Measurements from ENCODE around the gene C3orf18.

The C3orf18 gene

DNA sequence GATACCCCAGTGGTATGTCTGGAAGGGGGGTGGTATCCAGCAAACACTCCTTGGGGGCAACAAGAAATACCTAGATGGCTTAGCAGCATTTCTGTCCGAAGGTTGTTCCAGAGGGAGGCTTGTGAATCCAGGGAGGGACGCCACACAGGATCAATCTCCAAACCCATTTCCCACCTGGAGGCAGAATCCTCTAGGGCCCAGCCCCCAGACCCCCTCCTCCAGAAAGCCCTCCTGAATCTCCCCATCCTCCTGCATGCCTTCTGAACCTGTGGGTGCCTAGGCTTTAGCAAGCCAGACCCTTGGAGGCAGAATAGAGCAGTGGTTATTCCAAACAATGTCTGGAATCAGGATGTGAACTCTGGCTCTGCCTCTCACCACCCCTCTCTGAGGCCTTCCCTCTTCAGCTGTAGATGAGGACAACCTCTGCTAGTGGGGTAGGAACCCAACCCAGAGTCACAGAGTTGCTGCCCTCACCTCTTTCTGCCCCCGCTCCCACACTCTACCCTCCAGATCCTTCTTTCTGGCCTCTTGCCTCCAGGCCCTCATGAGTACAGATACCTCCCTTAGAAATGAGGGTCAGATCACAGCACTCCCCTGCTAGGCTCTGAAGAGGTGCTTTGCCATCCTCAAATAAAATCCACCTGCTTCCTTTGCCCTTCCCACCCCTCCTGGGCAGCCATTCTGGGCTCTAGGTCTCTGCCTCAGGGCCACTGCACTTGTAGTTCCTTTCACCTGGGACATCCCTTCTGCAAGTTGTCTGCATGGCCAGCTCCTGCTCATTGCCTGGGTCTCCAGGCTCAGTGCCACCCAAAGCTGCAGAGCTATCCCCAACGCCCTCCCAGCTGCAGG, 35.9 kb upstream of the C3orf18 start:
- DNase-seq (ENCODE audit: low read depth): no peak

DNA sequence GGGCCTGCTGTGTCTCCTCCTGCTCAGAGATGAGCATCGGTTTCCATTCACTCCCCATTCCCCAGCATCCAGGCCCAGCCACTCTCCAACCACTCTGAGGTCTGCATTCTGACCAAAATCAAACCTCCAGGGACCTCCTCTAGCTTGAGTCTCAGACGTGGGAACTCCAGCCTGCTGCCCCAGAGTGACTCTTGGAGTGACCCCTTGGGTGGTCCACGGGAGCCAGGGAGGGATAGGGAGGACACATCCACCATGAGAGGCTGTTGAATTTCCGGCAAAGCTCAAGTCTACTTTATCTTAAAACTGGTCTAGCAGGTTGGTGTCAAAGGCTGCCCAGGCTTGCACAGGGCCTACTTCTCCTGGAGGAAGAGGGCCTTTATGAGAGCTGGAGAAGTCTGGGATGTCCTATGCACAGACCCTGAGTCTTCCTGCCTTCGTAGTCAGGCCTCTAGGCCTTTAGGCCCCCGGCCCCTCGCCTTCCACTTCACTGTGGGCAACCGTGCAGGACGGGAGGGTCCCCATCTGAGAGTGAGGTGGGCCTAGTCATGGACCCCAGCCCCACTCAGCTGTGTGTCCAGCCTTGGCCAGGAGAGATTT, 35.1 kb upstream of the C3orf18 start:
- DNase-seq (ENCODE audit: low read depth): no peak

DNA sequence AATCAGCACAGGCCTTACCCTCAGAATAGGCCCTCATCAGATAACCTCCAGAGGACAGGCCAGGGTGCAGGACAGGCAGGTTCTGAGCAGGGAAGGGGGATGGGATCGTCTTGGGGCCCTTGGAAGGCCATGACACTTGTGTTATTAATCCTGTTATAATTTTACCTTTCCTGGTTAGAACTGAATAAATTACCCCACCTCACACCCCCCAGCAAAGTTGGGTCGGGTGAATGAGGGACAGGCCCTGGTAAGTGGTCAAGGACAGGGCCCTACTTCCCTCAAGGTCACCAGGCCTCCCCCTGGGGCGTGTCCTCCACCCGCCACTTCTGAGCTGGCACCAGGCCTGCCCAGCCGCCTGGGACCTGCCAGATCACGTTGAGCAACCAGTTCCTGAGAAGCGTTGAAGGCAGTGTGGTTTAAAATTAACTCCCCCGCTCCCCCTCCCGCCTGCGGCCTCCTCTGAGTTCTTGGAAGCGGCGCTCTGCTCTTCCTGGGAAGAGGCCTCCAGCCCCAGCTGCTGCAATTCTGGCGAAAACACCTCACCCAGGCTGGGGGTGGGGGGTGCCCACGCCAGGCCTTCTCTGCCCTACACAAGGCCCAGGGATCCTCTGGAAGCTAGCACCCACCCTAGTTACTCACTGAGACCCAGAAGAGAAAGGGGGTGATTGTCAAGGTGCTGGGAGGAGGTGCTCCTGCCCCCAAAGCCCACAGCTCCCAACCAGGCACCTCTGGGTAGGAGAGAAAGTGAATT, 33.5 kb upstream of the C3orf18 start:
- DNase-seq (ENCODE audit: low read depth): peak; percentile 95

DNA sequence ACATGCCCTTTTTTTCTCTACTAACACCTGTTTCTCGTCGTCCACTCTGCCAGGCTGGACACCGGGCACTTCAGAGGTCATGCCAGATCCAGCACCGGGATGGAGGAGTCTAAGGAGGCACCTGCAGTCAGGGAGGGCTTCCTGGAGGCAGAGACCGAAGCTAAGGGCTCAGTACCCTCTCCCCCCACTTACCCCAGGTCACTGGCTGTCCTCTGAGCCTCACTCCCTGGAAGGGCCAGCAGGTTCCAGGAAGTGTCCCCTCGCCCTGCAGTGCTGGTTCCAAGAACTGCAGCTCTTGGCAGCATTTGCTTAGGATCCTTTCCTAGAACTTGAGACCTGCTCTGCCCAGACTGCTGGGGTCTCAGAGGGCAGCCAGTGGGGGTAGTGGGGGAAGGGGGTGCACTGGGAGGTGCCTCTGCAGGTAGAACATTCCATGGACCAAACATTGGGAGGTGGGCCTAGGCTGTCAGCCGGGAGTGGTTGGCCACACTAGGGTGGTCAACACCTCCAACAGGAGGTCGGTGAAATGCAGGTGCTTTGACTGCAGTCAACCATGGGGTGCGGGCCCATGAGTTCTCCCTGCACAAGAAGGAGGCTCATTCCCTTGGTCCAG, 32.7 kb upstream of the C3orf18 start:
- no peak for DNase-seq (ENCODE audit: low read depth)

DNA sequence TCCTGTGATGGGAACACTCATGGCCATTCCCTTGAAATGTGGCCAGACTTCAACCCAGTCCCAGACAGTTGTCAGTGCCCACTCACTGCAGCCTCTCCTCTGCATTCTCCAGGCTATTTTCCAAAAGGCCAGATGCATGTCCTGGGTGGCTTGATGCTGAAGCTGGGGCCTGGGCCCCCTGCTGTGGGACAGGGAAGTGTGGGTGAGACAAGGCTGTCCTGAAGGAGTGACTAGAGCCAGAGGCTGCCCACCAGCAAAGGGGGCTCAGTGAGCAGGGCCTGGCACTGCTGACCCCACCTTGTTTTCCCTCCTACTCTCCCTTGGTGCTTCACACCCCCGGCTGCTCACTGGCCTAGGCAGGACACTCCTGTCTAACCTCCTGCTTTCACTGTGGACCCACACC, 32.2 kb upstream of the C3orf18 start:
- no peak for DNase-seq (ENCODE audit: low read depth)

DNA sequence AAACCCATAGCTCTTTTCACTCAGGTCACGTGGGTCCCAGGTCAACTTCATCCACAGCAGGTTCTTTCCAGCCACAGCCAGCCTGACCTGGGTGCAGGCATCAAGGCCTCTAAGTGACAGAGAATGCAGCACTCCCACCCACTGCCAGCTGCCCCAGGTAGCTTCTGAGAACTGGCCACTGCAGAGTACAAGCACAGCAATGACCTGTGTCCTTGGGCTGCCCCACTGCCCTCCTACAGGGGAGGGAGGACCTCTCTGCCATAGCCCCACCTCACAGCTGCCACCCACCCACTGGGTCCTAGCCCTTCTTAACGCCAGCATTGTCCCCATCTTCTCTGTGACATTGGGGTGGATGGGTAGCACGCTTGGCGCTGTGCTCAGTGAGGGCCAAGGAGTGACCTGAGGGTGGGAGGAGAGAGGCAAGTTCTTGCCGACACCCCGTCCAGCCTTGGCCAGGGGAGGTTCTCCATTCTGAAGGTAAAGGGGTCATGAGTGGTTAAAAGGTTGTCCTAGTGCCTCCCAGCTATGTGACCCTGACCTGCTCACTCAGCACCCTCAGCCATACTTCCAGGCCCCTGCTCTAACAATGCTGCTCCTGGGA, 31.7 kb upstream of the C3orf18 start:
- DNase-seq (ENCODE audit: low read depth): no peak

DNA sequence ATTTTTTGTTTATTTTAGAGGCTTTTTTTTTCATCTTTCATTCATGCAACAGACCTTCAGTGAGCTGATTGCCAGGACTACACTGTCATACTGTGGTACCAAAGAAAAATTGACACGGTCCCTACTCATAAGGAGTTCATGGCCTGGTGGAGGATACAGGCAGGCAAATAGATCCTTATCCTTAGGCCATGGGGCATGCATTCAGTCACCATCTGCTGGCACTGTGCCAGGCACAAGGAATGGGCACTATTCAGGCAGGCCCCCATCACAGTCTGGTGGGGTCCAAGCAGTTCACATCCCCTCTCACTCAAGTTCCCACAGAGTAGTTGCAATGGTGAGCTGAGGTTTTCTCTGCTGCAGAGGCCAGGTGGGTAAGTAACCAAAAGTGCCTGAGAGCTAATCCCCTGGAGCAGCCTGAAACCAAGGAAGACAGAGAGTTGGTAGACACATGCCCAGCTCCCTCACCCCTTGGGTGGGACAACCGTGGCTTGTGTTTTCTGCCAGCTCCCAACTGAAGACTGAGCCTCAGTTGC, 26.8 kb upstream of the C3orf18 start:
- DNase-seq (ENCODE audit: low read depth): no peak

DNA sequence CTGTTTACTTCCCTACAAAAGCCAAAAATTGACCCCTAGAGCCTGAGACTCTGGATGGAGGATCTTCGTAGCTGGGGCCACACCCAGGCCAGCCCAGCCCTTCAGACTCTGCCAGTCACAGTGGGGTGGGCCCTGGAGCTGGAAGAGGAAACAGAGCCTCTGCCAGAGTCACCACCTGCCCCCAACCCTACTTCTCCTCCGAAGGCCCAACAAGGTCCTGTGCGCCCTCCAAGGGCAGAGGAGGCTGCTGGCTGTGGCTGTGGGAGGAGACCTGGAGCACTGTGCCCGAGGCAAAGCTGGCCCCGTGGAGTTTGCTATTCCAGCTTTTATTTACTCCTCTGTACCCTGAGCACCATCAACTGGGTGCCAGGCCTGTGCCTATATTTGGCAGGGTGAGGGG, 25.0 kb upstream of the C3orf18 start:
- DNase-seq (ENCODE audit: low read depth): no peak

DNA sequence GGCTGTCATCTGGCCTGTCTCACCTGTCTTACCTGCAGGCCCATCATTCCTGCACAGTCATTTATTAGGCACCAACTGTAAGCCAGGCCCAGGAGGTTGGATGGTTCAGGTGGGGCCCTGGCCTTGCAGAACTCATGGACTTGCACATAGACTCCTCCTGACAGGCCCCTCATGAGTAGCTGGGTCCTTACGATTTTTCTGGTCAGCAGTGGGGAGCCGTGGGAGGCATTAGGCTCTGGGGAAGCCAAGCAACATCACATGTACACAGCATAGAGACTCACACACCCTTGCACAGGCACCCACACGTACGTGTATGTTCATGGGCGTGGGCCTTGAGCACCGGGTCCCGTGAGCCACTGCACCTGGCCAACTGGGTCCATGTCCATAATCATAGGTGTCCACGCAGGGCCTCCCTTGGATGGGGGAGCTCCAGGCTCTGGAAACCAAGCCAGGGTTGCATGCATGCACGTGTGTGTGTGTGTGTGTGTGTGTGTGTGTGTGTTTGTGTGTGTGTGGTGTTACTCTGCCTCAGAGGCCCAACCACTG, 23.7 kb upstream of the C3orf18 start:
- DNase-seq (ENCODE audit: low read depth): no peak

DNA sequence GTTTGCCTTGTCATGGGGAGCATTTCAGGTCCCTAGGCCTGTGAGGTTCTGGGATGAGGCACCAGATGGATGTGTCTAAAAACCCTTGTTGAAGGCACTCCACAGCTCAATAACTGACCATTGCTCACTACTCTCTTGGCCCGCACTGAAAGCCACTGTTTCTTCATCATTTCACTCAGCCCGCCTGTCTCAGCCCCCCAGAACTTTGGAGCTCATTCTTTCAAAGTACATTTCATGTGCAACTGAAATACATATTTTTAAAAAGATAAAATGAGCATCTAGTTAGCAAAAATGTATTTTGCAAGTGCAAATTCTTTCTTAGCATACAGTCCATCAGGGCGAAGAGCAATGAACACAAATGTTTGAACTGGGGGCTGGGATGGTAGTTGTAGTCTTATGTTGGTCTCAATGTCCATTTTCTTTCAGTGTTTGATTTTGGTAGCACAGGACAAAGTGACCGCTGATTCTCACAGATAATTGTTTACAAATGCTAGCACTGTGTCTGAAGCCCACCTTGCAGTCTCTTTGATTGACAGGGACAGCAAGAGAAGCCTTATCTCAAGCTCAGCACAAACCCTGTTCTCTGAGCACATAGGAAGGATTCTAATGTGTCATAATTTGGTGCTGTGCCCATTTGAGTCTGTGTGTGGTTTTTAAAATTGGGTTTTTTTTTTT, 21.3 kb upstream of the C3orf18 start:
- DNase-seq (ENCODE audit: low read depth): no peak

DNA sequence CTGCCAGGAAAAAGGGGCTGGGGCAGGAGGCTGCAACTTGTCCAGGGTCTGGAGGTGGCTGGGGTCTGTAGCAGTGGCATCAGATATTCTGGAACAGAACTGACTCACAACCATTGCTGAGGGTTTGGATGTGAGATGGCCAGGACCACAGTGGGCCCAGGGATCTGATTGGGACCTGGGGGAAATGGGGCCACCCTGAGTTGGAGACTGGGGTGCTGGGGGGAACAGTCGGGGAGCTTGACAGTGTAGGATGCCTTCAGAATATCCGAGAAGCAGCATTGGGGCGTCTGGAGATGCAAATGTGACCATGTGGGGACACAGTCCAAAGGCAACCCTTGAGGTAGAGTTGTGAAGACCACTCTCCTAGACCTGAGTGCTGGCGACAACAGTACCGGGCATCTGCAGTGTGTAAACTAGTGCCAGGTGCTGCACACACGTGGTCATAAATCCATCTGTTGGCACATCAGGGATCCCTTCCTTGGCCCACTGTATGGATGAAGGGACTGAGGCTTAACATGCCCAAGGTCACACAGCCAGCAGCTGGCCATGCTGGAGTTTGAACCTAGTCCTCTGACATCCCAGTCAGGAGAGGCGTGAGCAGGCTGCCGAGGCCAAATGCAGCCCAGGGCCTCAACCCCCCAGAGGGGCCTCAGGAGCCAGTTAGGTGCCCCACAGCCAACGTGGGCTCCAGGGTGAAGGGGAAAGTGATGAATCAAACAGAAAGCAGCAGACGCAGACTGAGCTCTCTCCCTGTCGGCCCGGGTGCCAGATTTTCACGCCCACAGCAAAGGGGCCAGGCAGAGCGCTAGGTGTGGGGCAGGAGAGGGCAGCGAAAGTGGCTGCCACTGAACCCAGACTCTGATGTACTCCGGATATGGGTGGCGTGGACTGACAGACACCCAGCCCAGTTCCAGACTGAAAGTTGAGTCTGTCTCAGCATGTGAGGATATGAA, 20.5 kb upstream of the C3orf18 start:
- DNase-seq (ENCODE audit: low read depth): peak; percentile 67

DNA sequence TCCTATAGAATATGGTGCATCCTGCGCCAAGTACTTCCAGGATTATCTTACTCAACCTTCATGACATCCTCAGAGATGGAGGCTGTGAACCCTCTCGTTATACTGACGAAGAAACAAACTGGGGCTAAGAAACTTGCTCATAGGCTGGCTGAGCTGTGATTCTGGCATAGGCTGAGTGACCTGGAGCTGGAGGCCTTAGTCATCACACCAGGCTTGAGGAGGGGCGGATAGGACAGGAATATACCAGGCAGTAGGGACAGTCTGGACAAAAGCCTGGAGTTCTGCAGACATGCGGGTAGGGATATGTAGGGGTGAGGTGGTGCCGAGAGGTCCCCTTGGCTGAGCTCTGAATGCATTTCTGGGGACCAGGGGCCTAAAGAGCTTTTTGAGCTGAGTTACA, 19.8 kb upstream of the C3orf18 start:
- DNase-seq (ENCODE audit: low read depth): no peak

DNA sequence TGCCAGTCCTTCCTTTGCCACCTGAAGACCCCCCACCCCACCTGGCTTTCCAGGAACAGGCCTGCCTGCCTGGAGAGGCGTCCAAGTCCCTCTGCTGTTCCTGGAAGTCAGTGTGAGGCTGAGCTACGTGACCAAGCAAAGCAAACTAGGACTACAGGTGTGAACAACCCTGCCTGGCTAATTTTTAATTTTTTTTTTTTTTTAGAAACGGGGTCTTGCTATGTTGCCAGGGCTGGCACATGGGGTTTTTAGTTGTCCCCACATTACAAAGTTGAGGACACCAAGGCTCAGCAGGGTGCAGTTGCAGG, 19.2 kb upstream of the C3orf18 start:
- no peak for DNase-seq (ENCODE audit: low read depth)

DNA sequence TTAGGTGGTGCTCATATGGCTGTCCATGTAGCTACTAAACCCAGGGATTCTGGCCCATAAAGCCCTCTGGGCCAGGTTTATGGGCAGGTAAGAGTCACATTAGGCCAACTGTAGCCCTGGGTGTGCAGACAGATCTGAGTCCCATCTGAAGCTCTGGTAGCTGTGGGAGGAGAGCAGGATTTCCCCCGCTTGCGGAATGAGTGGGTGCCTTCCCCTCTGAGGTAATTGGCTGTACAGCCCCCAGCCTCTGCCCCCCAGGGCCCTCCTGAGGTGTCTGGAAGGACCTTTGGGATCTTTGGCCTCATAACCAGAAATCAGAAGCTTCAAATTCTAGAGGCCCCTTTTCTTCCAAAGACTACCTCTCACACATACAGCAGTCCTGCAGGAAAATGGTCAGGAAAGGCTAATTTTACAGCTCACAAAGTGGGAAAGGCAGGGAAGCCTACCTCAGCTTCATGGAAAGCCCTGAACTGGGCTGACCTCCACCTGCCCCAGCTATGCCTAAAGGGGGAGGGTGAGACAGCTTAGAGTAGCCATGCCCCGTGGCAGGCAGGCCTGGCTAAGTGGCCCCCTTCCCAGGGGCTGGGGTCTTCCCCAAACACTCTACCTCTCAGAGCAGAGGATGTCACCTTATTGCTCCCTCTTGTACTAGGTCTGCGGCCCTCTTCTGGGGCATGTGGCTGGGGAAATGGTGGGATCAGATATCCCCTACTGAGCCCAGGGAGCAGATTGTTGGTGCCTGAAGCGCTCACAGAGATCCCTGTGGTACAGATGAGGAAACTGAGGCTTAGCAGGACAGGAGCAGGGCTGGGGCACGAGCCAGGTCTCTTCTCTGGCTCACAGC, 18.6 kb upstream of the C3orf18 start:
- no peak for DNase-seq (ENCODE audit: low read depth)

DNA sequence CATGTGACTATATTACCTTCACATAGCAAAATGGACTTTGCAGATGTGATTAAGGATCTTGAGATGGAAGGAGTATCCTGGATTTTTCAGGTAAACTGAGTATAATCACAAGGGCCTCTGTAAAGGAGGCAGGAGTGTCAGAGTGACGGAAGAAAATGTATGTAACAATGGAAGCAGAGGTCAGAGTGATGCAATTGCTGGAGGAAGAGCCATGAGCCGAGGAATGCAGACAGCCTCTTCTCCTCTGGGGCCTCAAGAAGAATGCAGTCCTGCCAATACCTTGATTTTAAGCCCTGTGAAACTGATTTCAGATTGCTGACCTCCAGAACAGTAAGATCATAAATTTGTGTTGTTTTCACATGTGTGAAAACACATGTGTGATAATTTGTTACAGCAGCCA, 16.8 kb upstream of the C3orf18 start:
- no peak for DNase-seq (ENCODE audit: low read depth)

DNA sequence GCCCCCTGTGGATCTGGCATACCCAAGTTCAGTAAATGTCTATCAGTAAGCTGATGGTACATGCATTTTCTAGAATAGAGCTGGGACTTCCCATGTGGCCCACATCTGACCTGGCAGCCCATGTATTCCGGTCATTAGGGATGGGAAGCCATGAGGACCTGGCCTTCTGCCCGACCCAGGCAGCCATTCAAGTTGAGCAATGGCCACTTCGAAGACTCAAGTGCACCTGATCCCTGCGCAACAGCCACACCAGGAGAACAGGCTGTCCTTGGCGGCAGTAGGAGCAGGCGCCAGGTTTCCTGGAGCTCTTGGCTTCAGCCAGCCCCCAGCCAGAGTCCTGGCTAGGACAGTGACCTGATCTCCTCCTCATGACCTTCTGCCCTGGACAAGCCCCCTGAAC, 16.4 kb upstream of the C3orf18 start:
- DNase-seq (ENCODE audit: low read depth): no peak

DNA sequence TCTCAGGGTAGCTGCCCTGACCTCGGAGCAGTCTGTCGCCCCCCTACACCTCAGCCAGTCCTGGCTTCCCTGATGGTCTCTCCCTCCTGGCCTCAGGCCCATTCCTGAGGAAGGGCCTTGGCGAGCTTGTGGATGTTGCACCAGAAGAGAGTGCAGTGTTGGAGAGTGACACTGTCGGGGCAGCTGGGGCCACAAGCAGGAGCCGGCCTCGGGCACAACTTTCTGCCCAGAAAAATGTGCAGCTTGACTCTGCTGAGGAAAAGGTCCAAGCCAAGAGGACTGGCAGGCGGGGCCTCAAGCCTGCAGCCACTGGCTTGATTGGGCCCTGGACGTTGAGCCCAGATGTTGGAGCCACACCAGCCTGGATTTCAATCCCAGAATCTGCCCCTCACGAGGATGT, 14.5 kb upstream of the C3orf18 start:
- DNase-seq (ENCODE audit: low read depth): no peak

DNA sequence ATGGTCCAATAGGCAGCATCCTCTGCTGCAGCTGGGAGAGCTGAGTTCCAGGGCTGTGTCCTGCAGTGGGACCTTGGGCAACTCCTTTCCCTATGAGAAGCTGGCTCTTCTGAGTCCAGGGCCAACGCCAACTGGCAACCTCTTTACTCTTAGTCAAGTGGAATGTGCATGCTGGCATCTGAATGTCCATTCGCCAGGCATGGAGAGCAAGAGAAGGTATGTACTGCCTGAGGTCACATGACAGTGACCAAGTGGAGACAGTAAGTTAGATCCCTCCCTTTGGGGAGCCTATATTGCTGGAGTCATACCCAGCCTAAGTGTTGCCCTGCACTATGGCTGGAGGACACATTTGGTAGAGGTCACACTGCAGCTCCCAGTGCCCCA, 13.9 kb upstream of the C3orf18 start:
- no peak for DNase-seq (ENCODE audit: low read depth)
